GM15510 (cell line): ENCODE results near the gene SLC39A3.

Source experiments
- POLR2A ChIP-seq: IDR thresholded peaks from 3 replicates; pipeline ENCODE4 v1.6.1; 2011; ENCODE audit warnings: borderline replicate concordance; ENCODE audit not compliant: insufficient read length; ENCODE audit errors: extremely low read depth

The SLC39A3 gene

GRCh38 chr19:2739602-2740313, at the start of gene SLC39A3:
Gene SLC39A3, minus strand, starts transcription at chr19:2740017. Its CDS starts 2,760 bp downstream, at chr19:2737257.
- TF ChIP-seq POLR2A: peak; percentile 71

- no peak for TF ChIP-seq POLR2A
These were observed 48.4 kb upstream of the SLC39A3 start for GRCh38 chr19:2788237-2788636.

GRCh38 chr19:2787115-2787514, 47.3 kb upstream of the SLC39A3 start:
- no peak for TF ChIP-seq POLR2A

- peak; percentile 98 for TF ChIP-seq POLR2A
These were observed 45.6 kb upstream of the SLC39A3 start, which contains the start of gene THOP1 for GRCh38 chr19:2785244-2785997. Gene THOP1, plus strand, starts transcription at chr19:2785503. Its CDS starts 160 bp downstream, at chr19:2785663.

GRCh38 chr19:2783781-2784145, 43.9 kb upstream of the SLC39A3 start:
- TF ChIP-seq POLR2A: no peak

GRCh38 chr19:2782936-2783780, 43.3 kb upstream of the SLC39A3 start, which contains the start of gene SGTA:
Gene SGTA, minus strand, starts transcription at chr19:2783273. Its CDS starts 14,205 bp downstream, at chr19:2769068.
- peak; percentile 91 for TF ChIP-seq POLR2A

- TF ChIP-seq POLR2A: no peak
These were observed 42.6 kb upstream of the SLC39A3 start for GRCh38 chr19:2782329-2782935.

- TF ChIP-seq POLR2A: no peak
These were observed 40.5 kb upstream of the SLC39A3 start for GRCh38 chr19:2780284-2780683.

GRCh38 chr19:2779121-2779740, 39.4 kb upstream of the SLC39A3 start:
- TF ChIP-seq POLR2A: no peak

GRCh38 chr19:2777952-2778683, 38.3 kb upstream of the SLC39A3 start:
- TF ChIP-seq POLR2A: no peak

GRCh38 chr19:2775556-2776430, 36.0 kb upstream of the SLC39A3 start:
- no peak for TF ChIP-seq POLR2A

- no peak for TF ChIP-seq POLR2A
These were observed 35.2 kb upstream of the SLC39A3 start for GRCh38 chr19:2774953-2775555.
